SK-N-SH (cell line): ENCODE measurements around the gene HVCN1. TPM values are rescaled to one million over a fixed set of nuclear protein-coding genes. Genes with fewer than 3 reads are reported as not detected.

Experiments
- CTCF ChIA-PET: fragments of 300-600, 350-600 bp; formaldehyde crosslinking; extraction: SDS; loops from one replicate; lab custom pipeline; 2021; lab: Yijun Ruan, JAX
- POLR2A ChIA-PET: fragments of 350-600 bp; sonication (Branson Sonifier 250); formaldehyde crosslinking; extraction: SDS; loops from one replicate; lab custom pipeline; 2020; ENCODE audit warnings: antibody characterized with exemption, inconsistent platforms; lab: Yijun Ruan, JAX
- DNase-seq: peaks from one replicate; pipeline ENCODE4 v3.0.0; 2012
- H2AFZ ChIP-seq: fragments of 200-600 bp; sonication (generic); 2 replicates; pipeline ENCODE4 v1.8.1; 2016; ENCODE audit warnings: antibody characterized with exemption, mild to moderate bottlenecking, low read depth
- H3F3A ChIP-seq: fragments of 200-600 bp; sonication (generic); replicated peaks from 2 replicates; pipeline ENCODE3; 2016; ENCODE audit warnings: antibody characterized with exemption, mild to moderate bottlenecking; ENCODE audit not compliant: insufficient read depth
- H3K27ac ChIP-seq, 2 experiments: fragments of 200-500 bp in 1 of 2; fragments of 200-600 bp in 1 of 2; sonication (Bioruptor generic) in 1 of 2; sonication (generic), shearing (Covaris generic) in 1 of 2; 2 replicates each; pipeline versions ENCODE4 v1.5.1 to v1.6.1; 2014 to 2016; ENCODE audit warnings: low read depth in 2 of 2, inconsistent platforms in 1 of 2, low read length in 1 of 2, mild to moderate bottlenecking in 1 of 2, mixed read lengths in 1 of 2
- H3K27me3 ChIP-seq: fragments of 200-600 bp; sonication (generic), shearing (Covaris generic); 2 replicates; pipeline ENCODE4 v1.6.1; 2016; ENCODE audit warnings: mixed run types; ENCODE audit not compliant: insufficient read depth
- H3K36me3 ChIP-seq, 2 experiments: fragments of 200-500 bp in 1 of 2; fragments of 200-600 bp in 1 of 2; sonication (Bioruptor generic) in 1 of 2; sonication (generic) in 1 of 2; replicated peaks in 1 of 2; 2 replicates each; pipeline versions ENCODE3 to v1.5.1; 2014 to 2016; ENCODE audit warnings: low read length in 1 of 2, mild to moderate bottlenecking in 1 of 2; ENCODE audit not compliant: insufficient read depth in 2 of 2, control insufficient read depth in 1 of 2
- H3K4me1 ChIP-seq, 2 experiments: fragments of 200-500 bp in 1 of 2; fragments of 200-600 bp in 1 of 2; sonication (Bioruptor generic) in 1 of 2; sonication (generic), shearing (Covaris generic) in 1 of 2; 2 replicates each; pipeline versions ENCODE4 v1.5.1 to v1.6.1; 2014 to 2016; ENCODE audit warnings: low read depth in 1 of 2, low read length in 1 of 2, mixed run types in 1 of 2; ENCODE audit not compliant: insufficient read depth in 2 of 2, control insufficient read depth in 1 of 2
- H3K4me2 ChIP-seq: fragments of 200-600 bp; sonication (generic), shearing (Covaris generic); 2 replicates; pipeline ENCODE4 v1.6.1; 2017; ENCODE audit warnings: mixed run types
- H3K4me3 ChIP-seq, 2 experiments: fragments of 200-500 bp in 1 of 2; fragments of 200-600 bp in 1 of 2; sonication (Bioruptor generic) in 1 of 2; sonication (generic), shearing (Covaris generic) in 1 of 2; 2 replicates each; pipeline versions ENCODE4 v1.5.1 to v1.8.1; 2014 to 2016; ENCODE audit warnings: low read depth in 2 of 2, inconsistent platforms in 1 of 2, low read length in 1 of 2, mild to moderate bottlenecking in 1 of 2, mixed read lengths in 1 of 2, moderate library complexity in 1 of 2
- H3K79me2 ChIP-seq: fragments of 200-600 bp; sonication (generic); 2 replicates; pipeline ENCODE4 v1.8.1; 2017; ENCODE audit warnings: mild to moderate bottlenecking; ENCODE audit not compliant: insufficient read depth
- H3K9ac ChIP-seq: fragments of 200-600 bp; sonication (generic); 2 replicates; pipeline ENCODE4 v1.6.1; 2017; ENCODE audit warnings: mixed run types
- H3K9me2 ChIP-seq: fragments of 200-600 bp; sonication (generic); 2 replicates; pipeline ENCODE4 v1.6.1; 2017; ENCODE audit warnings: mixed run types
- H3K9me3 ChIP-seq: fragments of 200-600 bp; sonication (generic); 2 replicates; pipeline ENCODE4 v1.6.1; 2017; ENCODE audit warnings: mixed run types, mild to moderate bottlenecking, moderate library complexity
- H4K20me1 ChIP-seq: fragments of 200-600 bp; sonication (generic); 2 replicates; pipeline ENCODE4 v1.6.1; 2017; ENCODE audit warnings: mild to moderate bottlenecking, mixed run types; ENCODE audit not compliant: insufficient read depth
- EZH2phosphoT487 ChIP-seq: fragments of 200-600 bp; sonication (generic); IDR thresholded peaks from 2 replicates; pipeline ENCODE4 v1.6.1; 2017; ENCODE audit warnings: low read depth, mixed run types, mild to moderate bottlenecking, antibody characterized with exemption, moderate library complexity, borderline replicate concordance
- FOSL2 ChIP-seq: IDR thresholded peaks from 2 replicates; pipeline ENCODE4 v1.4.0; 2012; ENCODE audit warnings: low read depth, mild to moderate bottlenecking, moderate library complexity, borderline replicate concordance
- FOXM1 ChIP-seq: IDR thresholded peaks from 2 replicates; pipeline ENCODE4 v1.4.0; 2012; ENCODE audit warnings: low read depth, mild to moderate bottlenecking
- GABPA ChIP-seq: IDR thresholded peaks from 2 replicates; pipeline ENCODE4 v1.4.0; 2012; ENCODE audit warnings: low read depth, mild to moderate bottlenecking
- MEF2A ChIP-seq: IDR thresholded peaks from 2 replicates; pipeline ENCODE4 v1.4.0; 2012; ENCODE audit warnings: low read depth, borderline replicate concordance
- RCOR1 ChIP-seq: fragments of 150-350 bp; IDR thresholded peaks from 2 replicates; pipeline ENCODE4 v1.6.1; 2017; ENCODE audit warnings: antibody characterized with exemption, low read length
- RXRA ChIP-seq: IDR thresholded peaks from 2 replicates; pipeline ENCODE4 v1.4.0; 2012; ENCODE audit warnings: low read depth, mild to moderate bottlenecking, borderline replicate concordance
- SMC3 ChIP-seq: IDR thresholded peaks from 2 replicates; pipeline ENCODE4 v1.6.1; 2012; ENCODE audit warnings: low read depth, low read length, improper control_type of control experiment
- TCF12 ChIP-seq: IDR thresholded peaks from 2 replicates; pipeline ENCODE4 v1.4.0; 2012
- YY1 ChIP-seq: IDR thresholded peaks from 2 replicates; pipeline ENCODE4 v1.4.0; 2012; ENCODE audit warnings: low read depth, mild to moderate bottlenecking
- WGBS: methylation state at CpG from one replicate; pipeline ENCODE4 v1.1.6; 2017; ENCODE audit warnings: low lambda C conversion rate; 5-methylcytosine and 5-hydroxymethylcytosine counted together
- polyA plus RNA-seq, 3 experiments: library from polyadenylated mRNA; depleted of rRNA; stranded (reverse); fragments of >200 nt; gene quantifications; 2 replicates each; pipeline ENCODE4 v1.2.3, GENCODE V29; 2012
- TF ChIP-seq, protein P1 (sequence below): IDR thresholded peaks from 2 replicates; pipeline ENCODE4 v1.4.0; 2012; ENCODE audit warnings: low read depth, borderline replicate concordance
- TF ChIP-seq, protein P2 (sequence below): fragments of 150-350 bp; IDR thresholded peaks from 2 replicates; pipeline ENCODE4 v1.6.1; 2017; ENCODE audit warnings: antibody characterized with exemption, low read length, low read depth, borderline replicate concordance
- TF ChIP-seq, protein P3 (sequence below): IDR thresholded peaks from 2 replicates; pipeline ENCODE4; 2012
- TF ChIP-seq, protein P4 (sequence below): IDR thresholded peaks from 2 replicates; pipeline ENCODE4 v1.4.0; 2012; ENCODE audit warnings: low read depth, borderline replicate concordance
- TF ChIP-seq, protein P5 (sequence below): fragments of 200-600 bp; sonication (generic); IDR thresholded peaks from 2 replicates; pipeline ENCODE4 v1.6.1; 2017; ENCODE audit warnings: antibody characterized with exemption, mild to moderate bottlenecking, moderate library complexity

HVCN1 gene
- polyA plus RNA-seq, 1 of the 3 experiments (the other 2 are of a cell fraction) = 0.03 TPM

DNA sequence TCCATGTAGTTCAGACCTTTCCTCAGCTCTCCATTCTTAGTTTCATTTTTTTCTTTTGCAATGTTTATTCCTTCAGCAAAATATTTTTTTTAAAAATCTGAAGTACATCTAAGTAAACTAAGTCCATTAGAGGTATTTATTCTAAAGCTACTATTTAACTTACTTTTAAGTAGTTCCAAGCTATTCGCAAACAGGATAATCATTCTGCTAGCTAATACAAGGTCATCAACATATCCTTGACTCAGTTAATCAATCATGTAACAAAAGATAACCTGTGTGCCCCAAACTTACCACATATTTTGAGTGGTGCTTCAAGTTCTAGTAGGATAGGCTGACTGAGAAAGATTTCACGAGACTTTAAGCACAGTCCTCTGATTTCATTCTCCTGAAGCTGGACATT is 42.6 kb upstream of the HVCN1 start:
- Histone ChIP-seq H2AFZ (no peak overlapping the region), H3K4me2 (no peak overlapping the region), H3K27me3 (no peaks in the 10 kb centered on the region), H3K4me3 (no peak overlapping the region), H3K9me2 (no peaks in the 10 kb centered on the region), H3F3A (no peaks in the 10 kb centered on the region), H3K36me3 (peaks cover 48 to 63% of the 10 kb centered on the region in 2 experiments), H3K9me3 (no peaks in the 10 kb centered on the region), H4K20me1 (peaks cover 73% of the 10 kb centered on the region), H3K27ac (no peak overlapping the region), H3K4me1 (peaks cover 7 to 18% of the 10 kb centered on the region in 2 experiments), H3K9ac (no peak overlapping the region), H3K79me2 (peaks cover 100% of the 10 kb centered on the region)
- TF ChIP-seq MEF2A (no peak), RXRA (no peak), TCF12 (no peak), YY1 (no peak), EZH2phosphoT487 (no peak), FOXM1 (no peak), FOSL2 (no peak)
- TF ChIP-seq, protein P1, sequence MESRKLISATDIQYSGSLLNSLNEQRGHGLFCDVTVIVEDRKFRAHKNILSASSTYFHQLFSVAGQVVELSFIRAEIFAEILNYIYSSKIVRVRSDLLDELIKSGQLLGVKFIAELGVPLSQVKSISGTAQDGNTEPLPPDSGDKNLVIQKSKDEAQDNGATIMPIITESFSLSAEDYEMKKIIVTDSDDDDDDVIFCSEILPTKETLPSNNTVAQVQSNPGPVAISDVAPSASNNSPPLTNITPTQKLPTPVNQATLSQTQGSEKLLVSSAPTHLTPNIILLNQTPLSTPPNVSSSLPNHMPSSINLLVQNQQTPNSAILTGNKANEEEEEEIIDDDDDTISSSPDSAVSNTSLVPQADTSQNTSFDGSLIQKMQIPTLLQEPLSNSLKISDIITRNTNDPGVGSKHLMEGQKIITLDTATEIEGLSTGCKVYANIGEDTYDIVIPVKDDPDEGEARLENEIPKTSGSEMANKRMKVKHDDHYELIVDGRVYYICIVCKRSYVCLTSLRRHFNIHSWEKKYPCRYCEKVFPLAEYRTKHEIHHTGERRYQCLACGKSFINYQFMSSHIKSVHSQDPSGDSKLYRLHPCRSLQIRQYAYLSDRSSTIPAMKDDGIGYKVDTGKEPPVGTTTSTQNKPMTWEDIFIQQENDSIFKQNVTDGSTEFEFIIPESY = no peak
- TF ChIP-seq, protein P2, sequence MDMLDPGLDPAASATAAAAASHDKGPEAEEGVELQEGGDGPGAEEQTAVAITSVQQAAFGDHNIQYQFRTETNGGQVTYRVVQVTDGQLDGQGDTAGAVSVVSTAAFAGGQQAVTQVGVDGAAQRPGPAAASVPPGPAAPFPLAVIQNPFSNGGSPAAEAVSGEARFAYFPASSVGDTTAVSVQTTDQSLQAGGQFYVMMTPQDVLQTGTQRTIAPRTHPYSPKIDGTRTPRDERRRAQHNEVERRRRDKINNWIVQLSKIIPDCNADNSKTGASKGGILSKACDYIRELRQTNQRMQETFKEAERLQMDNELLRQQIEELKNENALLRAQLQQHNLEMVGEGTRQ = no peak
- TF ChIP-seq, protein P3, sequence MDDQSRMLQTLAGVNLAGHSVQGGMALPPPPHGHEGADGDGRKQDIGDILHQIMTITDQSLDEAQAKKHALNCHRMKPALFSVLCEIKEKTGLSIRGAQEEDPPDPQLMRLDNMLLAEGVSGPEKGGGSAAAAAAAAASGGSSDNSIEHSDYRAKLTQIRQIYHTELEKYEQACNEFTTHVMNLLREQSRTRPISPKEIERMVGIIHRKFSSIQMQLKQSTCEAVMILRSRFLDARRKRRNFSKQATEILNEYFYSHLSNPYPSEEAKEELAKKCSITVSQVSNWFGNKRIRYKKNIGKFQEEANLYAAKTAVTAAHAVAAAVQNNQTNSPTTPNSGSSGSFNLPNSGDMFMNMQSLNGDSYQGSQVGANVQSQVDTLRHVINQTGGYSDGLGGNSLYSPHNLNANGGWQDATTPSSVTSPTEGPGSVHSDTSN = no peak
- 92% methylated on average over 2 of the region's 2 CpGs for WGBS
- ChIA-PET POLR2A (no interaction called here), CTCF (interaction anchor here (1.0 to 1.2 kb wide), 3 partner anchors 11 to 95 kb away, joined by 3 to 4 read pairs (median 3); no protein-coding TSS in a partner anchor)
- DNase-seq = no peak

DNA sequence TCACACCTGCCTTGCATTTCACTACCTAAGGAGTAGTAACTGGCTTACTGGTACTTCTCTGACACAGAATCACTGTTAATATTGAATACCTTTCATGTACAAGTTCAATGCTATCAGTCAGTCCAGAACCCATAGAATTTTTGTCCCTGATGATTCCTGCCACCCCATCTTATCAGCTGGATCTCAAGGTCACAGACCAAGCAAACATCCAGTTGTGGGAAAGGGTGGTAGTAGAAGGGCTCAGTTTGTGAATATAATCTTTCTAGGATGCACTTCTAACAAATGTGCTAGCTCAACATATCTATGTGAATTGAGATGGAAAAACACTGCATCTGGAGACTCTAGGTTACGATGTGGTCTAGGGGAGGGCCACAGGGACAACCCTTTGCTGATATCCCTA is 39.7 kb upstream of the HVCN1 start:
- Histone ChIP-seq H2AFZ (no peak overlapping the region), H3K36me3 (peaks cover 60 to 61% of the 10 kb centered on the region in 2 experiments), H3K27me3 (no peaks in the 10 kb centered on the region), H3K27ac (no peak overlapping the region), H3K79me2 (peaks cover 94% of the 10 kb centered on the region), H3K4me1 (peaks cover 4 to 13% of the 10 kb centered on the region in 2 experiments), H3K4me2 (no peak overlapping the region)
- TF ChIP-seq RCOR1 = no peak
- TF ChIP-seq GABPA = no peak
- TF ChIP-seq, protein P1 = no peak
- TF ChIP-seq SMC3 = no peak
- TF ChIP-seq FOXM1 = no peak
- TF ChIP-seq, protein P4, sequence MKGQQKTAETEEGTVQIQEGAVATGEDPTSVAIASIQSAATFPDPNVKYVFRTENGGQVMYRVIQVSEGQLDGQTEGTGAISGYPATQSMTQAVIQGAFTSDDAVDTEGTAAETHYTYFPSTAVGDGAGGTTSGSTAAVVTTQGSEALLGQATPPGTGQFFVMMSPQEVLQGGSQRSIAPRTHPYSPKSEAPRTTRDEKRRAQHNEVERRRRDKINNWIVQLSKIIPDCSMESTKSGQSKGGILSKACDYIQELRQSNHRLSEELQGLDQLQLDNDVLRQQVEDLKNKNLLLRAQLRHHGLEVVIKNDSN = no peak
- TF ChIP-seq, protein P5, sequence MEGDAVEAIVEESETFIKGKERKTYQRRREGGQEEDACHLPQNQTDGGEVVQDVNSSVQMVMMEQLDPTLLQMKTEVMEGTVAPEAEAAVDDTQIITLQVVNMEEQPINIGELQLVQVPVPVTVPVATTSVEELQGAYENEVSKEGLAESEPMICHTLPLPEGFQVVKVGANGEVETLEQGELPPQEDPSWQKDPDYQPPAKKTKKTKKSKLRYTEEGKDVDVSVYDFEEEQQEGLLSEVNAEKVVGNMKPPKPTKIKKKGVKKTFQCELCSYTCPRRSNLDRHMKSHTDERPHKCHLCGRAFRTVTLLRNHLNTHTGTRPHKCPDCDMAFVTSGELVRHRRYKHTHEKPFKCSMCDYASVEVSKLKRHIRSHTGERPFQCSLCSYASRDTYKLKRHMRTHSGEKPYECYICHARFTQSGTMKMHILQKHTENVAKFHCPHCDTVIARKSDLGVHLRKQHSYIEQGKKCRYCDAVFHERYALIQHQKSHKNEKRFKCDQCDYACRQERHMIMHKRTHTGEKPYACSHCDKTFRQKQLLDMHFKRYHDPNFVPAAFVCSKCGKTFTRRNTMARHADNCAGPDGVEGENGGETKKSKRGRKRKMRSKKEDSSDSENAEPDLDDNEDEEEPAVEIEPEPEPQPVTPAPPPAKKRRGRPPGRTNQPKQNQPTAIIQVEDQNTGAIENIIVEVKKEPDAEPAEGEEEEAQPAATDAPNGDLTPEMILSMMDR = no peak
- no peak for TF ChIP-seq RXRA
- TF ChIP-seq, all 33 proteins: peak for 0
- CTCF ChIA-PET = interaction anchor here (0.5 to 1.3 kb wide), 2 partner anchors 110 to 159 kb away, joined by 3 to 4 read pairs; no protein-coding TSS in a partner anchor
- no peaks in the 10 kb centered on the region for H3K9me3 ChIP-seq
- POLR2A ChIA-PET = no interaction called here
- H3K4me3 ChIP-seq = no peak overlapping the region
- H3F3A ChIP-seq = no peaks in the 10 kb centered on the region
- no peaks in the 10 kb centered on the region for H3K9me2 ChIP-seq
- H3K9ac ChIP-seq = no peak overlapping the region
- peaks cover 61% of the 10 kb centered on the region for H4K20me1 ChIP-seq
- 80% methylated on average over 1 of the region's 1 CpG for WGBS
- DNase-seq = no peak
